HG02588 (cell line): ENCODE data around the gene MED15.

Source experiments
- ATAC-seq: cut with Tn5 transposase; IDR thresholded peaks from one replicate; pipeline ENCODE4 v1.9.1; 2021; ENCODE audit warnings: mild to moderate bottlenecking, moderate library complexity; ENCODE audit not compliant: unreplicated experiment

MED15 gene

DNA sequence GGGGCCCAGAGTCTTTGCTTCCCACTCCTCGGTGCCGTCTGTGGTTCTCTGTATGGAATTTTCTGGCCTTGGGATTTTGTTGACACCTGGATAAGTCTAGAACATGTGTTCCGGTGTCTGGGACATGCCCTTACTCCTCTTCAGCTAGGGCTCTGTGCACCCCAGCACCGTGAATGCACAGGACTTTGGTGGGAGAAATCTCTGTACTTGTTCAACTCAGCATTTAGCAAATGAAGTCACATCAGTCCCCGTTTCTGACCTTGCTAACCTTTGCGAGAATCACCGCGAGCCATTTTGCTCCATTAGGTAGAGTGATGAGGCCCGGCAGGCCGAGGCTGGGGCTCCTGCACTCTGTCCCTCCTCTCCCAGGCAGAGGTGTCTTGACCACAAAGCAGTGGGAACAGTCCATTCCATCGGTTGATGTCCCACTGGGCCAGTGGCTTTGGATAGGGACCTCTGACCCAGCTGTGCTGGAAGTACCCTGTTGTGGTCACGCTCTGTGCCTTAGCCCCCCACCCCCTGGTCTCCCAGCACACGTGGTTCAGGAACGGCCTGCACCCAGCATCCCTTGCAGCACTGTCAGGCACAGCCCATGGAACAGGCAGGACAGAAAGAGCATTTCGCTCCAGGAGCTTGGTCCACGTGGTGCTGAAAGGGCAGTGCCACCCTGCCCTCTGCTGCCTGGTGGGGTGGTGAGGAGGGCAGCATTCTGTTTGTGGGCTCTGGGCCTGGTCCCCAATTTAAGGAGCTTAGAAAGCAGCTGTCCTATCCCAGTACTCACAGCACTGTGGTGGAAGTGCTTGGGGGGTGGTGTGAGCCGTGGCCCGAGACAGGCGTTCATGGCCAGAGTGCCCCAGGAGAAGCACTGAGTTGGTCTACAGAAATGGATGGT is 73.4 kb downstream of the MED15 start:
- no peak for ATAC-seq

DNA sequence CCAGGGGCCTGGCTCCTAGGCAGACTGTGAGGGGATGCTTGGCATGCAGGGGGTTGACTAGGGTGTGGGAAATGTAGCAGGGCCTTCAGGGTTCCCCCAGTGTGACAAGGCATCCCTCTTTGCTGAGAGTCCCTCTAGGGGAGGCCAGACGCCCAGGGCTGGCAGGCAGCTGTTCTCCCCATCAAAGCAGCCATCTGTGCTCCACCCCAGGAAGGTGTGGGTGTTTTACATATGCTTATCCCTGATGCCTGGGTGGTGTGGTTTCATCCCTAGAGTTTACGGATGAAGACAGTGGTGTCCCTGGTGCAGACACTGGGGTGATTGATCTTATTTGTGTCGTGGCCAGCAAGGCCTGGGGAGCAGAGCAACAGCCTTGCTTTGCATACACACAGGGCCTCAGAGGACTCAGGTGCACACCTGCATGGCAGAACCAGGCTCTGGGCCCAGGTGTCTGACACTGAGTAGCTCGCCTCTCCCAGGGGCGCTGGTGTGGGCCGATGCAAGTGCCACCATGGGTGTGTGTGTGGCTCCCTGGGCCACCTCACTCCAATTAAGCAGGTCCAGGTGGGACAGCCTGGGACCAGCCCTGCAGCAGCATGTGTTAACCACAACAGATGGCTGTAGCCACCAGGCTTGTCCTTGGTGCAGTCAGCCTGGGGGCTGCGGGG is 74.2 kb downstream of the MED15 start:
- ATAC-seq: no peak

DNA sequence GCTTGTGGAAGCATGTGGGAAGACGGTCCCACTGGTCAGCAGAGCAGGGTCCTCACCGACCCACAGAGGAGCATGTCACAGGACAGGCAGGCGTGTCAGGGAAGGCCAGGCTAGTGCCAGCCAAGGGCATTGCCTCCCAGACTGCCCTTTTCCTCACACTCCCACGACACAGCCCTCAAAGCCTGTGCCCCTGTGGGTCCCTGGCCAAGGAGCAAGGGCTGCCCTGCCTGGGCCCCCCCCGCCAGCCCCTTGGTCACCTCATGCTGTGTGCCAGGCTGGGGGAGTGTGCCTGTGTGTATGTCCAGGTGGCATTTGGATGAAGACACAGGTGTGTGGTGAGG is 74.7 kb downstream of the MED15 start:
- ATAC-seq: no peak

DNA sequence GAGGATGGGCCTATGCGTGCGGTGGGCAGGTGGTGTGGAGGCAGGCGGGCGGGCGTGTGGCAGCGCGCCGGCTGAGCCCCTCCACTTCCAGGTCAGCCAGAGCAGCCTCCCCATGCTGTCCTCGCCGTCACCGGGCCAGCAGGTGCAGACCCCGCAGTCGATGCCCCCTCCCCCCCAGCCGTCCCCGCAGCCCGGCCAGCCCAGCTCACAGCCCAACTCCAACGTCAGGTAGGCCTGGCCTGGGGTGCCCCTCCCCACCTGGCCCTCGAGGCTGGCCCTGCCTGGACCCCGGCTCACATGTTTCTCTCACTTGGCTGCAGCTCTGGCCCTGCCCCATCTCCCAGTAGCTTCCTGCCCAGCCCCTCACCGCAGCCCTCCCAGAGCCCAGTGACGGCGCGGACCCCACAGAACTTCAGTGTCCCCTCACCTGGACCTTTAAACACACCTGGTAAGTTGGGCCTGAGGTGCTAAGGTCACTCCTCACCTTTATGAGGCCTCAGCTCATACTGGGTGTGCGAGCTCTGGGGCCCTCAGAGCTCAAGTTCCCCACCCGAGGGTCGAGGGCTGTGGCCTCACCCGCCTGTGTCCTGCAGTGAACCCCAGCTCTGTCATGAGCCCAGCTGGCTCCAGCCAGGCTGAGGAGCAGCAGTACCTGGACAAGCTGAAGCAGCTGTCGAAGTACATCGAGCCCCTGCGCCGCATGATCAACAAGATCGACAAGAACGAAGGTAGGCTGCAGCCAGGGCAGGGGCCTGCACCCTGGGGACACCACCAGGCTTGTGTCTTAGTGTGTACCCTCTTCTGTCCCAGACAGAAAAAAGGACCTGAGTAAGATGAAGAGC is 75.3 kb downstream of the MED15 start:
- no peak for ATAC-seq

DNA sequence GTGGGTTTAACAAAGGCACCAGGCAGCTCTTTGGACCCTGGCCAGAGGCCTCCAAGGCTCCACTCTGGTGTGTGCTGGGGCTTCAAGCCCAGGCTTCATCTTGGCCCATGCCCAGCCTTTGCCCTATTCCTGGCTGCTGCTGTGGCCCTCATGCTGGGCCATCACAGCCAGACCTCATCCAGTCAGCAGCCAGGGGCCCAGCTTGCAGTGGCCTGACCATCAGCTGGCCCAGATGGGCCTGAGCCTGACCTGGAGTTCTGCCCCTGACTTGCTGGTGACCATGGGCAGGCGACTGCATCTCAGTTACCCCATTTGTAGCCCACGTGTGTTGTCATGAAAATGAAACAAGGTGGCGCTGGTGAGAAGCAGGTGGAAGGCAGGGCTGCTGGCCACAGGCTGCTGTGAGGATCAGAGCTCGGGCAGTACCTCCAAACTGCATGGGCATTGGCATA is 76.1 kb downstream of the MED15 start:
- no peak for ATAC-seq

DNA sequence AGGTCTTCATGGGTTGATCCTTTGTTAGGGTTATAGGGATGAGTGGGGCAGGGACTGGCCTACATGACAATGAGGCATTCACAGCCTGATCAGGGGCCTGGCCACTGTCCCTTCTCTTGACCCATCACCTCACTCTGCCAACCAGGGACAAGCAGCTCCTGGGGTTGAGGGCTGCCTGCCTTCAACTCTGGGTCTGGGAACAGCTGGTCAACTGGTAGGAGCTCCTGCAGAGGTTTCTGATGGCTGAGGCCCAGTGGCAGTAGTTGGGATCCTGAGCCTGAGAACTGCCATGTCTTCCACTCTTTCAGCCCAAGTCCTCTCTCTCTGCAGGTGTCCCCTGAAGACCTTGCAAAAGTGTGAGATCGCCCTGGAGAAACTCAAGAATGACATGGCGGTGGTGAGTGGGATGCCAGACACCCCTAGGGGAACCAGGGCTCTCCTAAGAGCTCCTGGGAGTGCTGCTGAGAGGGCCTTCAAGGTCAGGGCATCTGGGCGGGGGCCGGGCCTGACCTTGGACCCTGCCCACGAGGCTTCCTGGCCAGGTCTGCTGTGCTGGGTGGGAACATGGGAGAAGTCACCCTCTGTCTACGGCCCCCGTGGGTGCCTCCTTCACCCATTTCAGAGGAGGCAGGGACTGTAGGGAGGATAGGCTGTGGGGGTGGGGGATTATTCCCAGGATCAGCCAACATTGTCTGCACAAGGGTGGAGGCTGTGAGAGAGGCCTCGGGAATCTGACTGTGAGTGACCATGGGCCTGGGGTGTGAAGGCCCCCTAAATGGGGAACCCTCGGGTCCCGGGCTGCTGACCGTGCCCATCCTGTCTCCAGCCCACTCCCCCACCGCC is 76.8 kb downstream of the MED15 start:
- ATAC-seq: no peak

DNA sequence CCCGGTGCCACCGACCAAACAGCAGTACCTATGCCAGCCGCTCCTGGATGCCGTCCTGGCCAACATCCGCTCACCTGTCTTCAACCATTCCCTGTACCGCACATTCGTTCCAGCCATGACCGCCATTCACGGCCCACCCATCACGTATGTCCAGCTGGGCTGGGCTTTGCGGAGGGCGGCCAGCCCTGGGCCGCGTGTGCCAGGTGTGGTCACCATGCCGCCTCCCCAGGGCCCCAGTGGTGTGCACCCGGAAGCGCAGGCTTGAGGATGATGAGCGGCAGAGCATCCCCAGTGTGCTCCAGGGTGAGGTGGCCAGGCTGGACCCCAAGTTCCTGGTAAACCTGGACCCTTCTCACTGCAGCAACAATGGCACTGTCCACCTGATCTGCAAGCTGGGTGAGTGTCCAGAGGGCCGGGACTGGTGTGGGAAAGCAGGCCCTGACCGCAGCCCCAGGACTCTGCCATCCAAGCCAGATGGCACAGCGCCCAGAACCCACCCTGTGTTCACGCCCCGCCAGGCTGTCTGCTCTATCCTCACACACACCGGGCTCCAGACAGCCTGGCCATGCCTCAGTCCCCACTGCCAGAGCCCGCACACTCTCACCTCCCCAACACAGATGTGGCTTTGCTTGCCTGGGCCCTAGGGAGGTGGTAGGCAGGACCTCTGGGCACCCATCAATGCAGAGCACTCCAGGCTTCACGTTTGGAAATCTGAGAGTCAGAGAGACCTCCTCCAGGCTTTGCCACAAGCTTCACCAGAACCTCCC is 77.6 kb downstream of the MED15 start:
- no peak for ATAC-seq

DNA sequence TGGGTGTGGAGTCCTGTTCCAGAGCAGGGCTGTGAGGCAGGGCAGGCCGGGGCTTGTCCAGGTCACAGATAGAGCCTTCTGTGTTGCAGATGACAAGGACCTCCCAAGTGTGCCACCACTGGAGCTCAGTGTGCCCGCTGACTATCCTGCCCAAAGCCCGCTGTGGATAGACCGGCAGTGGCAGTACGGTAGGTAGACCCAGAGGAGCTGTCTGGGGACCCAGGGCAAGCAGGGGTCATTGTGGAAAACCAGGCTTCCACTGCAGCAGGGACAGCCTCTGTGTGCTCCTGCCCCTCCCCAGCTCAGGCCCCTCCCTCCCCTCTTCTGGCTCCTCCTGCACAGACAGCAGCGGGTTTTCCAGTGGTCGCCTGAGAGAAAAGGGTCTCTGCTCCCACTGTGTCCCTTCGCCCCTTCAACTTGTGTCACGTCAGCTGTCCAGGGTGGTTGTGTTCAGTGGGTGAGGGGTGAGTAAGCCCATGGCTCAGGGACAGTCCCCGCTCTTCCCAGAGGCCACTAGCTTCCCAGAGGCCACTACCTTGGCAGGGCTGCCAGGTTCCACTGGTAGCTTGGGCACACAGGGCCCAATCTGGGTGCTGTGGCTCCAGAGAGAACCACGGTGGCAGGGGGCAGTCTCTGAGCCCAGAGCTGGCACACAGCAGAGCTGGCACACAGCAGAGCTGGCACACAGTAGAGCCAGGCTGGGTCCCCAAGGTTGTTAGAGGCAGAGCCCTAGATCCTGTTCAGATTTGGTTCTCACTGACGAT is 78.4 kb downstream of the MED15 start:
- no peak for ATAC-seq

DNA sequence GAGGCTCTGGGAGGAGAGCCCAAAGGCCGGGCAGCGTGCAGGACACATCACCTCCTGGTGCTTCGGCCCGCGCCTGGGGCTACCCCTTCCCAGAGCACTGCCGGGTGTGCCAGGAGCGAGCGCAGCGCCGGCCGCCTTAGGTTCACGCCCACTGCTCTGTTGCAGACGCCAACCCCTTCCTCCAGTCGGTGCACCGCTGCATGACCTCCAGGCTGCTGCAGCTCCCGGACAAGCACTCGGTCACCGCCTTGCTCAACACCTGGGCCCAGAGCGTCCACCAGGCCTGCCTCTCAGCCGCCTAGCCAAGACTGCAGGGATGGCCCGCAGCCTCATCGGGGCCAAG is 79.0 kb downstream of the MED15 start:
- ATAC-seq: no peak

DNA sequence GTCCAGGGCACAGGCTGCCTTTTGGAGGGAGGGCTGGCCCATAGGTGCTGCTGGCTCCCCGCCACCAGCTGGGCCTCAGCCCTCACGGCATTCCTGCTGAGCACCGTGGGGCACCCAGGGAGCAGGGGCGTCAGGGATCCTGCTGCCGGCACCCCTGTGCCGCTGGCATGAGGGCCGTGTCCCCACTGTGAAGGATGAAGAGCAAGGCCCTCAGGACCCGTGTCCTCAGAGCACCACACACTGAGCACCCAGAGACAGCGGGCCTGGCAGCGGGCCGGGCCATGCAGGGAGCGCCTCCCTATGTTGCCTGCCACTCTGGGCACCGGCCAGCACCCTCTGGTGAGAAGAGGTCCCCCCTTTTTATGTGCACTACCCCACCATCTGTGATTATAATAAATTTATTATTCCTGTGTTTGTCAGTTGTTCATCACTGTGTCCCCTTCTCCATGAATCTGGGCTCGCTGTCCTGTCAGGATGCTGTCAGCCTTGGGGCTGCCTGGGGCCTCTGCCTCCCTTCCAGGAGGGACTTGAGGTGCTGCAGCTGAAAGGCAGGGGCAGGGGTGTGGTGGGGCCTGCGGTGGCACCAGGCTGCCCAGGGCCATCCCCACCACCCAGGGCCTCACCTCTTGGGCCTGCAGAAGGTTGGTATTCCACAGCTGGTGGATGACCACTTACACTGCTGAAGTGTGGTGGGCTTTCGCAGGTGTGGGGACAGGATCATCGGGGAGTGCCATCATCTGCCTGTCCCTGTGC is 80.0 kb downstream of the MED15 start:
- no peak for ATAC-seq

DNA sequence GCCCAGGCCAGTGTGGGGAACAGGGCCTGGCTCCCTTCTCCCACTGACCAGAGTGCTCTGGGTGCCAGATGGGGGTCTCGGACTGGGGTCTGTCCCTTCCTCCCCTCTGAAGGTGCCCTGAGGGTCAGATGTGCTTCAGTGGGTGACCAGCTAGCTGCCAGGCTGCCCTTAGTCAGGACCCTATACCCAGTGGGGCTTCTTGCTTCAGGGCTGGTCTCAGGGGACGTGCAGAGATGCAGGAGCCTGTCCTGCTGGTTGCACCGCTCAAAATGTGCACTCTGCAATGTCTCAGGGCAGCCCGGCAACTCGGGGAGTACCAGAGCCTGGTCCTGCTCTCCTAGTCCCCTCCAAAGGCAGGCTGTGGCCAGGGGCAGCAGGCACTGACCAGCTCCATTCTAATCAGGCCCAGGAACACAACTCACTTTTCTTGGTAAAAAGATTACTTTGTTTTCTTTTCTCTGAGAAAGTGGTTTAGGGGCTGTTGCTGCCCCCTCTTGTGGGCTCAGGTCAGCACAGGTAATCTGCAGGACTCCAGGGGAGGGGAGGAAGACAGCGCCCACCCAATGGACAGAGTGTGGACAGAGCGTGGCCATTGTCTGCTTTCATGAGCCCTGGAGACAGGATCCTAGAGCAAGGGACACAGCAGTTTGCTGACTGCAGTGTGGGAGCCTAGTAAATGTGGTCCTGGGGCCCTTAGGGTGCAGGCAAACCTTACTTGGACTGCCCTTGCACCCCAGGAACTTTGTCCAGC is 80.9 kb downstream of the MED15 start:
- ATAC-seq: no peak

DNA sequence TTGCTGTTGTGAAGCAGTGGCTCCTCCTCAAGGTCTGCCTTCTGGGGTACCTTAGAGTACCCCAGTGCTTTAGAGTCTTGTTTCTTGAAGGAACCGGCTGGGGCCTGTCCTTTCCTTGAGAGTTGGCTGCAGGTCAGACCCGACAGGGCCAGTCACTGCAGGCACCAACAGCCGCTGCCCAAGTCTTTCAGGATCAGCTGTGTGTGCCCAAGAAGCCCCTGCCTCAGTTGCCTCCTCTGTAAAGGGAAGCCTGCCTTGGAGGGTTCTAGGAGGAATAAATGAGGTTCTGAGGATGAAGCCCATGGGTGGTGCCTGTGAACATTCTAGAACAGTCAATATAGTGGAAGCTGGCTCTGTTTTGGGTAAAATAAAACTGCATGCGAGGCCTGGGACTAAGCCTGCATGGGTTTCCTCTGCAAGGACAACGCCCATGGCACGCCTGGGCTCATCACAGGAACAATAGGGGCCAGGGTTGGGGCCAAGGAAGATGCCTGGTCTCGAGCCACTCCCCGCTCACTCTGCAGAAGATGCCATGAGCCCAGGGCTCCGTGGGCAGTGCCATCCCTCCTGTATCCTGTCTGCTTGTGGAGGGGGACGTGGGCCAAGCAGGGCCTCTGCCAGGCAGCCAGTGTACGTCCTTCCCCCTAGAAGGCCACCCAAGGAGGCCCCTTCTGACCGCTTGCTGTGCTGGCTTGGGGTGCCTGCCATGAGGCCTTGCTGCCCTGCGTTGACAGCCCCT is 81.6 kb downstream of the MED15 start:
- no peak for ATAC-seq

DNA sequence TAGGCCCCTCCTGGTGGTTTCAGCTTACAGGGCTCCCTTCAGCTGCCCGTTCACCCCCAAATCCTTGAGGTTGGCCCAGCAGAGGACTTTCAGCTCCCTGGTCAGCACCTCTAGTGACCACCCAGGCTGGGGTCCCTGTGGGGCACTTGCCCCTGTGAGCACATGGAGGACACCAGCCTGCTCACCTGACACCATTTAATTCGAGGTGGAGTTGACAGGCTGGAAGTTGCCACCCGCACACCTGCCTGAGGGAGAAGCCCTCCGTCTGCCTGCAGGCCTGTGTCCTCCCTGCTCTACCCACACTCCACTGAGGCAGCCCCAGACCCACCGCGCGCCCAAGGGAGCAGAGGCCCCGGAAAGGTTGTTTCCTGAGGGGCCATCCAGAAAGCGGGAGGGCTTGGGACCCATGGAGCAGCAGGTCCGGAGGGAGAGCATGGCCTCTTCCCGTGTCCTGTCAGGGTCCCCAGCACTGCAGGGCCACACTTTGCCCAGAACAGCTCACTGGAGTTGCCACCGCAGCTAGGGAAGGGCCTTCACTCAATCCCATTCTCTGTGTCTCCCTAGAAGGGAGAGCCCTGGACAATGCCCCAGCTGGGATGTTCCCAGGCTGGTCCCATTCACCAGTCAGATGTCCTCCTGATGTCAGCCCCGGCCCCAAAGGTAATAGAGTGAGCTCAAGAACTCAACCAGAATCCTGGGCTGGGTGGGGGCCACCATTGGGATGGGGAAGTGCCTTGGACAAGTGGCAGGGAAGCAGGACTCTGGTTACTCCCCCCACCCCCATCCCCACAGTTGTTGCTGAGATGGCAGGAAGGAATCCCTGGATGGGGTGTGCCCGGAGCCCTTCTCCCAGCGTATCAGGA is 82.4 kb downstream of the MED15 start:
- ATAC-seq: no peak

DNA sequence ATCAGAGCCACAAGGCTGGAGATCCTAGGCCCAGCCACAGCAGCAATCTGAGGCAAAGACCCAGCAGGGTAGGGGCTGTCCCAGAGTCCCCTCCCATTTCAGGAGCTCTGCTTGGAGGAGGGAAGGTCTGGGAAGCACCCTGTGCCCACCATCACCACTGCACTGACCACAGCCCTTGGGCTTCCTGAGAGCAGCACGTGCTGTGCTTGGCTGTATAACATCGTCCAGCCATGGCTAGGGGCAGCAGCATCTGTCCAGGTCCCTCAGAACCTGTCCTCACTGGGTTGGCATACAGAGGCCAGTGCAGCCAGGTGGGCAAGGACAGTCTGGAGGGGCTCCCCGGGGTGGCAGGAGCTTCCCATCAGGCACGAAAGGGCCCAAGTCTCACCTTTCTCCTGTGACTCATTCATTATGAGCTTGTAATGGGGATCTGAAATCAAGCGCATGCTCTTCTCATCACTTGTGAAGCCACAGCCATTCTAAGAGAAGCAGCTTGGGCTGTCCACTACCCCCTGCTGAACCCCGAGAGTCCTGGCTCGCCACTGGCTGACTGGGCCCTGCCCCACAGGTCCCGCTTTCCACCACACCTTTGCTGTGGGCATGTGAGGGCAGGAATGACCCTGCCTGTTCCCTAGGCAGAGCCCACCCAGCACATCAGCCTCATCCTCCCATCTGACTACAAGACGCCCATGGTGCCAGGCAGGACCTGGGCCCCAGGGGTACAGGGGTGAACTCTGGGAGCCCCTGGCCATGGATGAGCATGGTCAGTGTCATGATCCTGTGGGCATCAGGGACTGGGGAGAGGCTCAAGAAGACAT is 83.3 kb downstream of the MED15 start:
- no peak for ATAC-seq

DNA sequence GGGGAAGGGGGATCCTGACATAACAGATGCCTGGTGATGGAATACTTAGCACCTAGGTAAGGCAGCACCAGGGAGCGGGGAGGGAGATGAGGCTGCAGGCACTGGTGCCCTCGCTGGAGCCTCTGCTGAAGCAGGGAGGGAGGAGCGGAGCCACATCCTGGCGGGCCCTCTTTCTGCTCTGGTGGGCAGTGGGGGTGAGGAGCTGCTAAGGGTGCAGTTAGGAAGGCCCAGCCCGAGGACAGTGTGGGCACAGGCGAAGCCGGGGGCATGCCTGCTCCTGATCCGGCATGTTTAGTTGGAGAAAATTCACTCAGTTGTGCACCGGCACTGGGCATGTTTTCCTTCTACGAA is 83.9 kb downstream of the MED15 start:
- ATAC-seq: no peak
